OCI-LY1 (cell line): ENCODE data around the gene YY1AP1.
"Not testable (repeated sequence)": the region's sequence is repeated elsewhere in the genome, so short reads cannot be mapped to it uniquely, and the experiment has no call there.

Experiments used
- CTCF ChIP-seq: fragments of 200-600 bp; sonication (generic), shearing (Covaris generic); IDR thresholded peaks from 2 replicates; pipeline ENCODE4 v1.5.1; 2017; ENCODE audit warnings: mild to moderate bottlenecking, antibody characterized with exemption, low read length, moderate library complexity, mixed read lengths
- EZH2 ChIP-seq: fragments of 200-600 bp; sonication (generic), shearing (Covaris generic); IDR thresholded peaks from 2 replicates; pipeline ENCODE4 v1.8.0; 2017; ENCODE audit warnings: borderline replicate concordance, mixed run types, mild to moderate bottlenecking, antibody characterized with exemption, low read length, moderate library complexity, mixed read lengths

GRCh38 chr1:155701675-155702074, 13.1 kb upstream of the YY1AP1 start:
- TF ChIP-seq CTCF, EZH2: not testable (repeated sequence)
